ENCODE results near the gene RIPK1. TPM values are rescaled to one million over a fixed set of nuclear protein-coding genes. Genes with fewer than 3 reads are reported as not detected.

RIPK1 gene
- total RNA-seq, 1 experiment from 2014 or later = 19.1 TPM

GRCh38 chr6:3071568-3071967 is 3.3 kb downstream of the RIPK1 start (continued):
- TF ChIP-seq REST (IDR thresholded peaks at IDR 0.05; ENCODE audit: low read depth) (no peak), SP1 (IDR thresholded peaks at IDR 0.05; ENCODE audit: low read depth) (no peak), ELF1 (IDR thresholded peaks at IDR 0.05; ENCODE audit: borderline replicate concordance, low read depth) (no peak), JUND (IDR thresholded peaks at IDR 0.05) (no peak), POLR2AphosphoS5 (IDR thresholded peaks at IDR 0.05; ENCODE audit: low read depth, low read length) (no peak)

GRCh38 chr6:3072798-3073197 is 4.5 kb downstream of the RIPK1 start:
- no peaks in the 10 kb centered on the region for H3K9me3 ChIP-seq (ENCODE audit: control insufficient read depth in 1 of 2, insufficient read depth in 1 of 2, low read depth in 1 of 2, low read length in 2 of 2)
- ChIA-PET RAD21 (ENCODE audit: low non-redundant PET in 1 of 2, low total read pairs in 2 of 2, uncharacterized antibody in 2 of 2, unreplicated experiment in 2 of 2) (no interaction called here), CTCF (no interaction called here), POLR2A (interaction anchor here (0.5 kb wide), 1 partner anchor 282 kb away, joined by 4 read pairs; no protein-coding TSS in a partner anchor)
- BruUV-seq (replicated peaks) = no TSS peak
- H3K9ac ChIP-seq (ENCODE audit: low read length) = no peak overlapping the region
- H3K9me2 ChIP-seq (ENCODE audit: insufficient read depth) = no peaks in the 10 kb centered on the region
- H3K4me2 ChIP-seq (ENCODE audit: low read length) = no peak overlapping the region
- ATAC-seq (no peak), DNase-seq (ENCODE audit: low read depth, low spot score) (no peak)
- no peak overlapping the region for H3K27ac ChIP-seq (ENCODE audit: low read depth, low read length)
- peaks cover 0 to 15% of the 10 kb centered on the region in 2 experiments; a peak in 2 of 4 replicates for H3K36me3 ChIP-seq (ENCODE audit: control insufficient read depth in 1 of 2, insufficient read depth in 2 of 2, low read length in 2 of 2)
- intact Hi-C loops (cut with micrococcal nuclease) = no loop called here
- H3K4me1 ChIP-seq (ENCODE audit: control insufficient read depth in 1 of 2, insufficient read depth in 2 of 2, low read length in 2 of 2) = peaks cover 0 to 14% of the 10 kb centered on the region in 2 experiments; a peak in 2 of 4 replicates
- no peak overlapping the region for H2AFZ ChIP-seq (ENCODE audit: low read depth, low read length, poor library complexity, severe bottlenecking)
- TF ChIP-seq ZNF274 (IDR thresholded peaks at IDR 0.05; ENCODE audit: low read depth, low read length) (no peak), SIN3A (IDR thresholded peaks at IDR 0.05; ENCODE audit: low read depth) (no peak), SP1 (IDR thresholded peaks at IDR 0.05; ENCODE audit: low read depth) (no peak), POLR2A (IDR thresholded peaks at IDR 0.05; ENCODE audit: borderline replicate concordance, extremely low read depth, insufficient read depth, insufficient read length) (no peak), ZBTB33 (IDR thresholded peaks at IDR 0.05; ENCODE audit: extremely low read depth, insufficient replicate concordance, low read length) (no peak), FOSL1 (IDR thresholded peaks at IDR 0.05; ENCODE audit: low read depth) (no peak), CTCF (IDR thresholded peaks at IDR 0.05 in 2 of 3, conservative IDR thresholded peaks at IDR 0.05 in 1 of 3; ENCODE audit: borderline replicate concordance in 1 of 3, insufficient read depth in 1 of 3, low read depth in 2 of 3, low read length in 2 of 3) (no peak), EZH2phosphoT487 (IDR thresholded peaks at IDR 0.05; ENCODE audit: borderline replicate concordance) (no peak), ELF1 (IDR thresholded peaks at IDR 0.05; ENCODE audit: borderline replicate concordance, low read depth) (no peak), CEBPB (IDR thresholded peaks at IDR 0.05; ENCODE audit: low read depth) (no peak), EZH2 (IDR thresholded peaks at IDR 0.05) (no peak), SRF (IDR thresholded peaks at IDR 0.05; ENCODE audit: low read depth) (no peak), RAD21 (IDR thresholded peaks at IDR 0.05; ENCODE audit: low read depth) (no peak), TCF7L2 (IDR thresholded peaks at IDR 0.05; ENCODE audit: borderline replicate concordance, extremely low read depth, insufficient read depth, insufficient read length) (no peak), POLR2AphosphoS5 (IDR thresholded peaks at IDR 0.05; ENCODE audit: low read depth, low read length) (no peak)
- peaks cover 80% of the 10 kb centered on the region for H3K79me2 ChIP-seq (ENCODE audit: insufficient read depth, low read length)
- no peak overlapping the region for H3K4me3 ChIP-seq (replicated peaks in 1 of 2; ENCODE audit: low read depth in 1 of 2, low read length in 2 of 2)
- H4K20me1 ChIP-seq (ENCODE audit: insufficient read depth) = no peaks in the 10 kb centered on the region
- no peaks in the 10 kb centered on the region for H3K27me3 ChIP-seq (ENCODE audit: insufficient read depth, low read length)

Measured in HCT116 (cell line).